HG03520 (cell line): ENCODE results near the gene ZNF789.
"Not testable (repeated sequence)": the region's sequence is repeated elsewhere in the genome, so short reads cannot be mapped to it uniquely, and the experiment has no call there.

ENCODE experiments used
- ATAC-seq: cut with Tn5 transposase; IDR thresholded peaks from one replicate; pipeline ENCODE4 v1.9.1; 2021; ENCODE audit warnings: mild to moderate bottlenecking, moderate library complexity; ENCODE audit not compliant: unreplicated experiment

Gene ZNF789

DNA sequence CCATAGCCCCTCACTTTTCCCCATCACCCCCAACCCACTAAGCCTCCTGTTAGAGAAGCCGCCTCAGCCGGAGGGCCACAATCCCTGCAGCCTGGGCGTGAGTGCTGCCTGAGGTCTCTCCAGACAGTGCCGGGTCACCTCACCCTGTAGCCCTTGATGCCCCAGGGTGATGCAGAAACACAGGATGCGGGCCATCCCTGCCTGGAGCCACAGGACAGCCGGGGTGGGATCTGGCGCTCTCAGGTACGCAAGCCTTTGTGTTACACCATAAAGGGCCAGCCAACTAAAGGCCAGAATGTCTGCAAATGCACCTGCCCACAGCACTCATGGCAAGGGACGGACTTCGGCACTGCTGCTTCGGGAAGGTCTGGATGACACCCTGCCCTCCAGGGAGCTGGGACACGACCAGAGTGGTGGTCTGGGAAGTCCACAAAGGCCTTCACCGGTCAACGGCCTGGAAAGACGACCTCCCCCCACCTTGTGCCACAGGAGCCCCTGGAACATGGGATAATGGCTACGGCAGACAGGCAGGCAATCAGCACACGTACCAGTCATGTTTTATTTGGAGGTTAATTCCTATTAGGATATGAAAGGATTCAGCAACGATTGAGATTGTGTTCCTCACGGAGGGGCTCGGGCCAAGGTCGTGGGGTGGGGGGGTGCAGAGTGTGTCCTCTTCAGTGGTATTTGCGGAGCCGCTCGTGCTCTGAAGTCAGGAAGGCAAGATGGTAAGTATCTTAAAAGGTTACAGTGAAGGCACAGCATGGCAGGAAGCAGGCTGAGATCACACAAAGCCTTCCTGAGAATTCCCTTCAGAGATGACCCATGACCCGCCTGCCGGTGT lies 14.8 kb upstream of the ZNF789 start:
- ATAC-seq: no peak

DNA sequence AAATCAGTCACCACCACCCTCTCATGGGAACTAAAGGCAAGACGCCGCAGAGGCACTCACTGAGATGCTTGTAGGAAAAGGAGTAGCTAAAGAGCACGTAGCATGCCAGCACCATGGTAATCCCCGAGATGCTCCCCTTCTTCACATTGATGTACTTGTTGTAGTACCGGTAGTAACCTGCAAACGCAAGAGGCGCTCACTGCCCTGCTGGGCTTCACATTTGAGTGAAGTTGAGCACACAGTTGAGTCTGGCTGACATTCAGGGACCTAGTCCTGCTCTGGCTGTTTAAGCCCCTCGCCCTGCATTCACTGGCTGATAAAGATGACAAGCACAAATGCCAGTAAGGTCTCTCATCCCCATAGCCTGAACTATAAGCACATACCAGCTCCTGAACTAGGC lies 13.6 kb upstream of the ZNF789 start:
- no peak for ATAC-seq

DNA sequence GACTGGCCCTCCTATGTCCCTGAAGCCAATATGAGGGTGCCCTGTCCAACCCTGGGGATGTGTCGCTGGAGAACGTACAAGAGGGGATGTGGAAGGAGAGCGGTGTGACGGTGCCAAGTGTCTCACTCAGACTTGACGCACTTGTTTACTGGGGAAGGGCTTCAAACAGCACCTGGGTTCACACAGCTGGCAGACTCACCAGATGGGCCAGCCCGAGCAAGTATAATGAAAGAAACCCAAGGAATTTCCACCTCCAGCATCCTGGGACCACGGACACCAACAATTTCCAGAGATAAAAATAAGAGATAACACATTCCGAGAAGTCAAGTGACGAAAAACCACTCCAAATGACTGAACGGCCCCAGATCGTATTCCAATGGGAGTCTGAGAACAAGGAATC lies 12.0 kb upstream of the ZNF789 start:
- no peak for ATAC-seq

DNA sequence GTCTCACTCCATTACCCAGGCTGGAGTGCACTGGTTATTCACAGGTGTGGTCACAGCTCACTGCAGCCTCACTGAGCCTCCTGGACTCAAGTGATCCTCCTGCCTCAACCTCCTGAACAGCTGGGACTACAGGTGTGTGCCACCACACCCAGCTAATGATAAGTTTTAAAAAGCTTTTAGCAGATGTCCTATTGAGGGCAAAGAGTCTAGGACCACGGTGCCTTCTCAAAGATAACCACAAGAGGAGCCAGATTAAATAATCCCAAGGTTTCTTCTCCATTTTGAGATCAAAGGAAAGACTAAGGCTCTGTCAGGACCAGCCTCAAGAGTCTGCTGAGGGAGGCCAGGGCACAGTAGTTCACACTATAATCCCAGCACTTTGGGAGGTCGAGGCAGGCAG lies 11.5 kb upstream of the ZNF789 start:
- ATAC-seq: no peak

DNA sequence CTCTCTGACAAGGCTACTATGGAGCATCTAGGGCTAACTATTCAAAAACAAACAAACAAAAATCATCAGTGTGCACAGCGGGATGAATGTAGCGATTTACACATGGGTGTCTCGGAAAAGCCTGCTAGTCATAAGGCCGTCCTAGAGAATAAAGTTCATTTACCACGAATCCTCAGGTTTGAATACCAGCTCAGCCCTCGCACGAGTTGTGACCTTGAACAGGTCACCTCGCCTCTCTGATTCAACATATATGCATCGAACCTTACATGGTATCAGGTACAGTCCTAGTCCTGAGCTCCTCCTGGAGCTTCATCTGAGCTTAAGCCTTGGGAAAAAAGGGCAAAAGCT lies 7.3 kb upstream of the ZNF789 start:
- ATAC-seq: no peak

DNA sequence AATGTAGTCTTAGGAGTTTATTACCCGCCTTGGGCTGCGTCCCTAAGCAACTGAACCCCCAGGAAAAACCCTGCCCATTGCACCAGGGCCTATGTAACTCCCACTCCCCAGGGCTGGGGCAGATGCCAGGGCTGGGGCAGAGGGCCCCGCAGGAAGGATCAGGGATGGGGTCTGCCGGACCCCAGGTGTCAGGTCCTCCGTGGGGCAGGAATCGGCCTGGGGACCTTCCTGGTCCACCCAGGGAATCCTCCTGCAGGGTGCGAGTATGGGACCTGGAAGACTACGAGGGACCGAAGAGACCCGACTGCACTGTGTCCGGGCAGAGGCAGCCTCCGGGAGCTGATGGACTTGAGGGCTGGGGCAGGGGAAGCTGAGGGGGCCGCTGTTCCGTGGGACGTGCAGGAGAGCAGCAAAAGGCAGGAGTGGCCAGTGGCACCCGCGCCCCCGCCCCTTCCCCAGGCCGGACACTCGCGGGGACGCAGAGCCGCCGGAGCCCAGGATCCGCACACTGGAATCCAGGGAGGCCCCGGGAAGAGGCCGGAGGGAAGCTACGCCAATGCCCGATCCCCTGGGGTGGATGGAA lies 4.3 kb upstream of the ZNF789 start:
- no peak for ATAC-seq

DNA sequence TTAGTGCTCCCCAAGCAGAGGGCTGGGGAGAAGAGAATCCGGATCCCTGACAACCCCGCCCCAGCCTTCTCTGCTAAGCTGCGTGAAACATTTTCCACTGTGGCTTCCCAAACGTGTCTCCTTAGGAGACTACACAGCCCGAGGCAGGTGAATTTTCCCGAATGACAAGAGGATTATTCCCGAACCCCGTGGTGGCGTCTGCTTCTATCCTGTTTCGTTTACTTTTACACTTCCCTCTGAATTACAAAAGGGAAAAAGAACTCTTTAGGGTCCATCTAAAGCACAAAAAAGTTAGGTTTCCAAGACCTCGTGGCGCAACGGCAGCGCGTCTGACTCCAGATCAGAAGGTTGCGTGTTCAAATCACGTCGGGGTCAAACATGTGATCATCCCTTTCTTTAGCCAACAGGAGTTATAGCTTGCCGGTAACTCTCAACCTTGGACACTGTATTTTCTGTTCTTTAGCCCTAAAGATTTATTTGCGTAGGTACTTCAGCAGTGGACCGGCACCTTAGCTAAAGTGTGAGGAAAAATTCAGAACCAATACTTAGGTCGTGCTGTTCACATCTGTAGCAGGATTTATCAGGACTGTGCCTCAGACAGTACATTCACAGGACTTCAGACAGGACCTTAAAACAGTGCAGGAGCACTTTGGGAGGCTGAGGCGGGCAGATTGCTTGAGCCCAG lies 3.2 kb upstream of the ZNF789 start:
- ATAC-seq: no peak

DNA sequence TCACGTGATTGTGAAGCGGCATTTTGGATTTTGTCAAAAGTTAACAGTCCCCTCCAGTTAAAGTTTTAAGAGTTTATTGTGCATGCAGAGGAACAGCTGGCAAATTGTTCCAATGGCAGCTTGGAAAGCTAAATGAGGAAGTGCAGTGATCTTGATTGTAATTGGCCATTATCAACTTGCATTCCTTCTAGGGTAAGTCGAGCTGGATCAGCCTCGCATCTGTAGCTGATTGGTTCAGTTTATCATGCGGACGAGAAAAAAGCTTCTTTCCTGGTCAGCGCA lies 566 bp downstream of the ZNF789 start:
- peak; percentile 8 for ATAC-seq

DNA sequence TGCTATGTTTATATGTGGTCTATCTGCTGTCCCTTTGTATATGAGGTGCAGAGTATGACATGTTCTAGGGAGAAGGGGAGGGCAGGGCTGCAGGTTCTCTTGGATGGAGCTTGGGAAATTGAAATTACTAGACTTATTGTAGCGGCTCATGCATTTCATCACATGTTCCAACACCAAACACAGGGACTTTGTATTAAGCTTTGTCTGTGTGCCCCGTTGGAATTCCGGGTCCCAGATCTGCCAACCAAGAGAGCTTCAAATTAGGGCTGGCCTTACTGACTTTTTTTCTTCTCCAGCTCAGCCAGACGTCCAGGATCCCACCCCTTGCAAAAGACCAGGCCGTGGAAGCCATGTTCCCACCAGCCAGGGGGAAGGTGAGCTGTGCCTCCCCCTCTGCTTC lies 3.4 kb downstream of the ZNF789 start:
- no peak for ATAC-seq

DNA sequence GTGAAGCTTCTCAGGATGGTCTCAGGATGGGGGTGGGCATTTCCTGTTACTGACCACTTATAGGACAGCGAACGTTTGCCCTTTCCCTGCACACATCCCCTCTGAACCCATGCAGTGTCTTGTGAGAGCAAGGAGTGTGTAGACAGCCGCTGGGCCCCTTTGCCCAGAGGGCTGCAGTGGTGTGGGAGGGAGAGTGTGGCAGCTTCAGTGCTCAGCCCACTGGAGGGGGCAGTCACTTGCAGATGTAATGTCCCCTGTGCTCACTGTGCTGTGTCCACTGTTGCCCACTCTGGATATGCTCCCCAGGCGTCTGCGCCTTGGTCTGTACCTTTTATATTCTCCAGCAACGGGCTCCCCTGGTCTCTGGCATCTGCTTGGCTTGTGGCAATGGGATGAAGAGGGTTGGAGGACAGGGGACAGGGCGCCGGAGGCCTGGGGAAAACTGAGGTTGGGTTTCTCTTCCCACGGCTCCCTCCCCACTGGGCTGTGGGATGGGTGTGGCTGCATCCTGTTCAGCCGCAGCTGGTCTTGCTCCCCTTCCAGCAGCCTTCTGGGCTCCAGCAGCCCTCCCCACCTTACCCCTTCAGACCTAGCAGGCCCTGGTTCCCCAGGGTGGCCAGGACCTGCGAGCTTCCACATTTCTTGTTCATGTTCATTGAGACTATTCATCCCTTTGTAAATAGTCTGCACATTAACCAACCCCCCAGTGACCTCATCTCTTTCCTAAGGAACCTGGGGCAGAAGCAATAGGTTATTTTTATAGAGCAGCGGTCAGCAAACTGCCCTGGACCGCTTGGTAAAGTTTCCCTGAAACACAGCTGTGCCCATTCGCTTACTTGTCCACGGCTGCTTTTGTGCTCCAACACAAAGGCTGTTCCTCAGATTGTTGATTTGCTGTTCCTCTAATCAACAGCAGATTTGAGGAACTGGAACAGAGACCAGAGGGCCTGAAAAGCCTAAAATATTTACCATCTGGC lies 6.1 kb downstream of the ZNF789 start:
- ATAC-seq: no peak

DNA sequence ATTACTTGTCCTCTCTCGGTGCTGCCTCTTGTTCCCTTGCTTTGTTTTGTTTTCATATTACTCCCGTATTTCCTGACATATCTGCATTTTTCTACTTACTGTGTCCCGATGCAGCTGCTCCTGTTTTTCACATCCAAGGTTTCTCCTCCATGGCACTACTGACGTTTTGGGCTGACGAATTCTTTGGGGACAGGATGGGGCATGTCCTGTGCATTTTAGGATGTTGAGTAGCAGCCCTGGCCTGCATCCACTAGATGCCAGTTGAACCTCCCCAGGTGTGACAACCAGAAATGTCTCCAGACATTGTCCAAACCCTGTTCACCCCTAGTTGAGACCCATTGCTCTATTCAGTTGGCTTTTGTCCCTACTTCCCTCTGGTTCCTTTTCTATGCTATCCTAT lies 12.4 kb downstream of the ZNF789 start:
- no peak for ATAC-seq

DNA sequence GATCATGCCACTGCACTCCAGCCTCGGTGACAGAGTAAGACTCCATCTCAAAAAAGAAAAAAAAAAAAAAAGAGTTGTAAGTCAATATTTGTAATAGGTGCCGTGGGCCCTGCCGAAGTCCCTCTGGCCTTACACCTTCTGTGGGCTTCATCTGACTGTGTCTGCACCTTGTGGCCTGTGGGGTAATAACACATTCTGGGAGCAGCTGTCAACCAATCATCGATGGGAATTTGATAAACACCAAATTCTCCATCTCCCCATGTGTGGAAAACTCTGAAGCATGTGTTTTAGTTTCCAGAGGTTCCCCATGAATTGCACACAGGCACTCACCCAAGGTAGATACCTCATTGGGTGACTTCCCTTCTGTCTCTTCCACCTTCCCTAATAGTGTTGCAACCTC lies 16.5 kb downstream of the ZNF789 start:
- ATAC-seq: no peak

DNA sequence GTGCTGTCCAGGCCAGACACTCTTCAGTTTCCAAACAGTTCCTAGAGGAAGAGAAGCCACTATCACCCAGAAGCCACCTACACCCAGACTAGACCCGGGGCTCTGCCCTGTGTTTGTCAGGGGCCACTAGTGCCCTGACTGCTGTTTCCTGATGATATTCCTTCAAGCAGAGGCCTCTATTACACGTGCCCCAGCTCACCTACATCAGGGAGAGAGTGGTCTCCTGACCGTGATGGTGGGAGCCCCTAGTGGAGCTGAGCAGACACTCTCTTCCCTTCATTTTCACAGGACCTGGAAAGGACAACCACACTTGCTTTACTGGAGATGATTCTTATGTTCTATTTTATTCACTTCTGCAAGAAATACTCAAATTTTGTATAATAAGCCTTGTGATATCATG lies 18.2 kb downstream of the ZNF789 start:
- no peak for ATAC-seq

DNA sequence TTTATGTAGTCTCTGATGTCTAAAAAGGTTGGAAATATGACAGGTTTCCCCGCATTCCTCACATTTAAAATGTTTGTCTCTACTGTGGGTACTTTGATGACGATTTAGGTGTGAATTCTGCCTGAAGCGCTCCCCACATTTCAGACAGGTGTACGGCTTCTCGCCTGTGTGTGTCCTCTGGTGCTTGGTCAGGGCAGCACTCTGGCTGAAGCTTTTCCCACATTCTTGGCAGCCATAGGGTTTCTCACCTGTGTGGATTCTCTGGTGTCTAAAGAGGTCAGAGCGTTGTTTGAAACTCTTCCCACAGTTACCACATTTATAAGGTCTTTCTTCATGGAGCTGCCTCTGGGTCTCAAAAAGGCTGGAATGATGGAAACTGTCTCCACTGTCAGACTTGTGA lies 21.1 kb downstream of the ZNF789 start:
- ATAC-seq: no peak

DNA sequence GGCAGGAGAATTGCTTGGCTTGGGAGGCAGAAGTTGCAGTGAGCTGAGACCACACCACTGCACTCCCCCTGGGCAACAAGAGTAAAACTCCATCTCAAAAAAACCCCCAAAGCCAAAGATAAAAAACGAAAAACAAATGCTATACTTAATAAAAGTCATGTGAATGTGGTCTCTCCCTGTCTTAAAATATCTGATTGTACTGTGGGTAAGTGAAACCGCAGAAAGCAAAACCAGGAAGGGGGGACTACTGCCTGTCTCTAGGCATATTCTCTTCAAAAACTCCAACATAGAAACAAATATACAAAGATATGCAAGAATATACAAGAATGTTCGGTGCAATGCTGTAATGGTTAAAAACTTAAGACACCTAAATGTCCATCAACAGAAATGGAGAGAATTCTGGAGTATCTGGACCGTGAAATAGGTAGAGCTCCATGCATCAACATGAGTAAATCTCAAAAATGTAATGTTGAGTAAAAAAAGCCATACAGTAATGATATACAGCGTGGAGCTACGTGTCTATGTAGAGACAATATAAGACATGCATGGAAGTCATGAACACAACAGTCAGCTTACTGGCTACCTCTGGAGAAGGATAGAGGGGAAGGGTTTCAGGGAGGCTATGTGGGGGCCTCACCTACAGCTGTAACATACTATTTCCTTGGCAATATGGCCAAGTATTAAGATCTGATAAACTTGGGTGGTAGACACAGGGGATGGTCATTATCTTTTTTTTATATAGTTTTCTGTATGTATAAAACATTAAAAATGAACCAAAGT lies 25.3 kb downstream of the ZNF789 start:
- ATAC-seq: no peak

DNA sequence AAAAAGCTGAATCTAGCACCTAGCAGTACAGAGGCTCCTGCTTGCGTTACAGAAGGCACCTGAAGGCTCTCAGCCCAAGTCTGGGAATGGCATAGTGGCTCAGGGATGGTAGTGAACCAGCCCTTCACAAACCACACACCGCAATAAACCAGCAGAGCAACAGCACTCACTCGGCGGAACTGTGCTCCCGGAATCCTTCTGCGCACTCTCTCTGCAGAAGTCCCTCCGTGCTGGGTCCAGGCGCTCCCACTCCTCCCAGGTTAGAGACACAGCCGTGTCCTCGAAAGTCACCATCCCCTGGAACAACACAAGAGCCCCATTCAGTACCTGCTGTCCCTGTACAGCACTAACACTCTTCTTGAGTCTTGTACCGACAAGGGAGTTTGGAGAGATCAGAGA lies 25.9 kb downstream of the ZNF789 start:
- no peak for ATAC-seq

DNA sequence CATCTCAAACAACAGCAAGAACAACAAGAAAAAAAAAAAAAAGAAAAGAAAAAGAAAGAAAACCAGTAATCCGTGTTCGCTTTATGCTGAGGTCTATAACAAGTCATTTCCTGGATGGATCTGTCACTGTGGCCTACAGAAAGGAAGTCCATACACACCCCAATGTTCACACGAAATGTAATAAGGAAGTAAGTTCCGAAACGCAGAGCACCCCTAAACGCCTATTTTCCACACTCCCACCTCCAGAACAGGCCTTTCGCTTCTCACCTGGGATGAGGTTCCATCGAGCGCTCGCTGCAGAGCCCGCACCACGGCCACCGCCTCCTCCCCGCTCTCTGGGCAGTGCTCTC lies 26.7 kb downstream of the ZNF789 start:
- no peak for ATAC-seq

DNA sequence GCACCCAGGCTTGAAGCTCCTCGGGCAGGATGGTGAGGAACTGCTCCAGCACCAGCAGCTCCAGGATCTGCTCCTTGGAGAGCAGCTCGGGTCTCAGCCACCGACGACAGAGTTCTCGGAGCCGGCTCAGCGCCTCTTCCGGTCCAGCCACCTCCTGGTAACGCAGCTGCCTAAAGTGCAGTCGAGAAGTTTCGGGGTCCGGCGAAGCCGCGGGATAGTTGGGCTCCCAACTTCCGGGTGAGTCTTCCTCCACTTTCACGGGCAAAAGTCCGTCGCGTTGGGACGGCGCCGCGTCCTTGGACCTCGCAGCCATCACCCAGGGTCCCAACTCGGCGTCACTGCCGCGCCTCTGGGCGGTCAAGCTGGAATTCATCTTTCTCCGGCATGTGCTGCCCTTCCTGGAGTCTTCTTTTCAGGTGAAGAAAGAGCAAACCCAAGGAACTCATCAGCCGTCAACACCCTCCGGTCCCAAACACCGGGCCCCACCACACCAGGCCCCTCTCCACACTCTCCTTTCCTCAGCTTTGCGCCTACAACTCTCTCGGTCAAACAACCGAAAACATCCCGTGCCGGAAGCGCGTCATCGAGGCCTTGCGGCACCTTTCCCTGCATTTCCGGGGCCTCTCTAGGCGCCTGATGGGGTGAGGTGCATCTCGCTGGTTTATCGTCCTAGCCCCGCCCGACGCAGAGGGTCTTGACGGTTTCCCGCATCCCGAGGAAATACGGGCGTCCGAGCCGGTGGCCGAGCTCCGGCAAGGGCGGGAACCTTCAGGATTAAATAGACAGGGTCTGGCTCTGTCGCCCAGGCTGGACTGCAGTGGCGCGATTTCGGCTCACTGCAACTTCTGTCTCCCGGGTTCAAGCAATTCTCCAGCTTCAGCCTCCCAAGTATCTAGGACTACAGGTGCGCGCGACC lies 27.3 kb downstream of the ZNF789 start, which contains the start of gene ZNF394:
Gene ZNF394 (minus strand): TSS at position 561 of the 916 bp plus-strand sequence. CDS start 188 bp downstream, at position 373.
- peak; percentile 39 for ATAC-seq

DNA sequence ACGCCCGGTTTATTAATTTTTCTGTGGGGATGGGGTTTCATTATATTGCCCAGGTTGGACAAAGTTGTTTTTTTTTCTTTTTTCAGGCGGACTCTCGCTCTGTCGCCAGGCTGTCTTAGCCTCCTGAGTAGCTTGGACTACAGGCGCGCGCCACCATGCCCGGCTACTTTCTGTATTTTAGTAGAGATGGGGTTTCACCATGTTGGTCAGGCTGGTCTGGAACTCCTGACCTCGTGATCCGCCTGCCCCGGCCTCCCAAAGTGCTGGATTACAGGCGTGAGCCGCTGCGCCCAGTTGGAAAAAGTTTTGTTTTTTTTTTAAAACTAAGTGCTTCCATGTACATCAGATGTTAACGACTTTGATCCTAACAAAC lies 27.9 kb downstream of the ZNF789 start:
- no peak for ATAC-seq

DNA sequence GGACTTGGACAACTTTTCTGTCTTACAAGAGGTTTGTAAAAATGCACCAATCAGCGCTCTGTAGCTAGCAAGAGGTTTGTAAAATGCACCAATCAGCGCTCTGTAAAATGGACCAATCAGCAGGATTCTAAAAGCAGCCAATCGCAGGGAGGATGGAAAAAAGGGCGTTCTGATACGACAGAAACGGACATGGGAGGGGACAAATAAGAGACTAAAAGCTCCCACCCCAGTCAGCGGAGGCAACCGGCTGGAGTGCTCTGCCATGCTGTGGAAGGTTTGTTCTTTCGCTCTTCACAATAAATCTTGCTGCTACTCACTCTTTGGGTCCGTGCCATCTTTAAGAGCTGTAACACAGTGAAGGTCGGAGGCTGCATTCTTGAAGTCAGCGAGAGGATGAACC lies 28.5 kb downstream of the ZNF789 start:
- ATAC-seq: not testable (repeated sequence)
